GM23338 (cell line): ENCODE results near the gene EEF2K. TPM values are rescaled to one million over a fixed set of nuclear protein-coding genes. Genes with fewer than 3 reads are reported as not detected.

ENCODE experiments used
- ATAC-seq: fragments of 200-7000 bp; cut with Tn5 transposase; 3 replicates; pipeline ENCODE4 v1.9.1; 2020
- DNase-seq: peaks from one replicate; pipeline ENCODE4 v3.0.0-alpha.2; 2015; ENCODE audit warnings: low spot score
- H2AFZ ChIP-seq: fragments of 200-600 bp; sonication (generic); 2 replicates; pipeline ENCODE4 v1.8.0; 2016; ENCODE audit warnings: antibody characterized with exemption, mild to moderate bottlenecking, moderate library complexity
- H3F3A ChIP-seq: fragments of 200-600 bp; sonication (generic); replicated peaks from 2 replicates; pipeline ENCODE4 v1.8.0; 2017; ENCODE audit warnings: antibody characterized with exemption, mixed run types, low read depth
- H3K27ac ChIP-seq: fragments of 200-600 bp; sonication (generic); 2 replicates; pipeline ENCODE4 v1.6.1; 2016; ENCODE audit warnings: low read depth
- H3K27me3 ChIP-seq: fragments of 200-600 bp; sonication (generic); 2 replicates; pipeline ENCODE4 v1.8.0; 2016; ENCODE audit warnings: mild to moderate bottlenecking, mixed run types, moderate library complexity; ENCODE audit not compliant: insufficient read depth
- H3K36me3 ChIP-seq: fragments of 200-600 bp; sonication (generic); 2 replicates; pipeline ENCODE4 v1.8.0; 2016; ENCODE audit warnings: mild to moderate bottlenecking; ENCODE audit not compliant: insufficient read depth
- H3K4me1 ChIP-seq: fragments of 200-600 bp; sonication (generic); 2 replicates; pipeline ENCODE4 v1.8.0; 2016; ENCODE audit warnings: mild to moderate bottlenecking, moderate library complexity; ENCODE audit not compliant: insufficient read depth
- H3K4me2 ChIP-seq: fragments of 200-600 bp; sonication (generic); 2 replicates; pipeline ENCODE4 v1.7.1; 2017; ENCODE audit warnings: mixed run types
- H3K4me3 ChIP-seq: fragments of 200-600 bp; sonication (generic); 2 replicates; pipeline ENCODE4 v1.6.1; 2016; ENCODE audit warnings: mixed run types
- H3K79me2 ChIP-seq: fragments of 200-600 bp; sonication (generic); replicated peaks from 2 replicates; pipeline ENCODE4 v1.8.0; 2017; ENCODE audit warnings: mild to moderate bottlenecking; ENCODE audit not compliant: insufficient read depth
- H3K9me2 ChIP-seq: fragments of 200-600 bp; sonication (generic); 2 replicates; pipeline ENCODE4 v1.8.0; 2017; ENCODE audit not compliant: insufficient read depth
- H4K20me1 ChIP-seq: fragments of 200-600 bp; sonication (generic); replicated peaks from 2 replicates; pipeline ENCODE4 v1.8.0; 2017; ENCODE audit warnings: mild to moderate bottlenecking; ENCODE audit not compliant: insufficient read depth
- H3K27ac Mint-ChIP-seq: 2 replicates; pipeline ENCODE4 v1.8.0; 2020; ENCODE audit warnings: inconsistent platforms, mild to moderate bottlenecking, moderate library complexity, mixed read lengths
- H3K27me3 Mint-ChIP-seq: 3 replicates; pipeline ENCODE4 v1.8.0; 2022; ENCODE audit warnings: low read depth, mild to moderate bottlenecking, moderate library complexity, mixed read lengths, inconsistent platforms; ENCODE audit not compliant: insufficient read depth, poor library complexity
- H3K36me3 Mint-ChIP-seq: 3 replicates; pipeline ENCODE4 v1.8.0; 2021; ENCODE audit warnings: low read depth, mild to moderate bottlenecking, inconsistent platforms, moderate library complexity, mixed read lengths
- H3K4me1 Mint-ChIP-seq: 3 replicates; pipeline ENCODE4 v1.8.0; 2020; ENCODE audit warnings: mild to moderate bottlenecking, inconsistent platforms, mixed read lengths
- H3K4me3 Mint-ChIP-seq: 3 replicates; pipeline ENCODE4 v1.8.0; 2021; ENCODE audit warnings: moderate library complexity, mild to moderate bottlenecking, inconsistent platforms, mixed read lengths
- H3K9me3 Mint-ChIP-seq: 3 replicates; pipeline ENCODE4 v1.8.0; 2020; ENCODE audit warnings: moderate library complexity, mild to moderate bottlenecking, inconsistent platforms, mixed read lengths
- CREB1 ChIP-seq: fragments of 250-450 bp; sonication (Bioruptor Pico); IDR thresholded peaks from 2 replicates; pipeline ENCODE4 v1.5.0; 2020; ENCODE audit warnings: low read depth, mild to moderate bottlenecking, moderate library complexity
- EZH2 ChIP-seq: fragments of 200-600 bp; sonication (generic); IDR thresholded peaks from one replicate; pipeline ENCODE4 v1.8.0; 2017; ENCODE audit warnings: antibody characterized with exemption, mild to moderate bottlenecking, low read depth; ENCODE audit not compliant: unreplicated experiment
- EZH2phosphoT487 ChIP-seq: fragments of 200-600 bp; sonication (generic); IDR thresholded peaks from one replicate; pipeline ENCODE4 v1.8.1; 2018; ENCODE audit warnings: antibody characterized with exemption; ENCODE audit not compliant: unreplicated experiment
- JUNB ChIP-seq: IDR thresholded peaks from one replicate; pipeline ENCODE4 v1.6.1; 2016; ENCODE audit warnings: antibody characterized with exemption; ENCODE audit not compliant: unreplicated experiment
- NANOG ChIP-seq: IDR thresholded peaks from 2 replicates; pipeline ENCODE4 v1.6.1; 2016; ENCODE audit warnings: antibody characterized with exemption, borderline replicate concordance
- POLR2AphosphoS5 ChIP-seq: IDR thresholded peaks from 2 replicates; pipeline ENCODE4 v1.6.1; 2016; ENCODE audit warnings: antibody characterized with exemption, low read depth
- STAT1 ChIP-seq: IDR thresholded peaks from one replicate; pipeline ENCODE4 v1.6.1; 2016; ENCODE audit warnings: antibody characterized with exemption; ENCODE audit not compliant: unreplicated experiment
- ZNF331 ChIP-seq: fragments of 250-450 bp; sonication (Bioruptor Pico); IDR thresholded peaks from 2 replicates; pipeline ENCODE4 v1.5.0; 2020; ENCODE audit warnings: low read depth, mild to moderate bottlenecking, moderate library complexity
- polyA plus RNA-seq: library from polyadenylated mRNA; unstranded; fragments of >200 nt; fragmentation: Nextera tagmentation; extraction: Ambion mirVana; gene quantifications from 2 replicates; pipeline ENCODE4 v1.2.1, GENCODE V29; 2016
- total RNA-seq: library from RNA; depleted of rRNA; stranded (reverse); fragments of >200 nt; shearing (Covaris generic); gene quantifications from 2 replicates; pipeline ENCODE4 v1.2.3, GENCODE V29; 2014
- TF ChIP-seq, protein P1 (sequence below): IDR thresholded peaks from 2 replicates; pipeline ENCODE4 v1.6.1; 2016; ENCODE audit warnings: antibody characterized with exemption
- TF ChIP-seq, protein P2 (sequence below), 2 experiments: fragments of 200-600 bp in 1 of 2; sonication (generic) in 1 of 2; conservative IDR thresholded peaks; 2 replicates each; pipeline versions ENCODE4 v1.5.1 to v1.6.1; 2016 to 2017; ENCODE audit warnings: antibody characterized with exemption in 2 of 2, low read depth in 2 of 2, mild to moderate bottlenecking in 2 of 2, moderate library complexity in 1 of 2
- TF ChIP-seq, protein P3 (sequence below): fragments of 250-450 bp; sonication (Bioruptor Pico); IDR thresholded peaks from 2 replicates; pipeline ENCODE4 v1.5.0; 2020; ENCODE audit warnings: mild to moderate bottlenecking, moderate library complexity

EEF2K gene
- total and polyA plus RNA-seq, 2 experiments from 2014 or later = 5.4 to 23.9 TPM

DNA sequence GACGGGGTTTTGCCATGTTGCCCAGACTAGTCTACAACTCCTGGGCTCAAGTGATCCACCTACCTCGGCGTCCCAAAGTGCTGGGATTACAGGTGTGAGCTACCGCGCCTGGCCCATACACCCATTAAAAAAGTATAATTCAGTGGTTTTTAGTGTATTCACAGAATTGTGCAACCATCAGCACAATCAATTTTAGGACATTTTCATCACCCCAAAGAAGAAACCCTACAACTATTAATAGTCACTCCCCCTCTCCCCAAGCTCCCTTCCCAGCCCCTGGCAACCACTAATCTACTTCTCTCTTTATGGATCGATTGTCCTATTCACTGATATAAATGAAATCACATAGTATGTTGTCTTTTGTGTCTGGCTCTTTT, 3.8 kb upstream of the EEF2K start (continued):
- TF ChIP-seq, protein P1, sequence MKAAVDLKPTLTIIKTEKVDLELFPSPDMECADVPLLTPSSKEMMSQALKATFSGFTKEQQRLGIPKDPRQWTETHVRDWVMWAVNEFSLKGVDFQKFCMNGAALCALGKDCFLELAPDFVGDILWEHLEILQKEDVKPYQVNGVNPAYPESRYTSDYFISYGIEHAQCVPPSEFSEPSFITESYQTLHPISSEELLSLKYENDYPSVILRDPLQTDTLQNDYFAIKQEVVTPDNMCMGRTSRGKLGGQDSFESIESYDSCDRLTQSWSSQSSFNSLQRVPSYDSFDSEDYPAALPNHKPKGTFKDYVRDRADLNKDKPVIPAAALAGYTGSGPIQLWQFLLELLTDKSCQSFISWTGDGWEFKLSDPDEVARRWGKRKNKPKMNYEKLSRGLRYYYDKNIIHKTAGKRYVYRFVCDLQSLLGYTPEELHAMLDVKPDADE = no peak
- TF ChIP-seq, protein P2, sequence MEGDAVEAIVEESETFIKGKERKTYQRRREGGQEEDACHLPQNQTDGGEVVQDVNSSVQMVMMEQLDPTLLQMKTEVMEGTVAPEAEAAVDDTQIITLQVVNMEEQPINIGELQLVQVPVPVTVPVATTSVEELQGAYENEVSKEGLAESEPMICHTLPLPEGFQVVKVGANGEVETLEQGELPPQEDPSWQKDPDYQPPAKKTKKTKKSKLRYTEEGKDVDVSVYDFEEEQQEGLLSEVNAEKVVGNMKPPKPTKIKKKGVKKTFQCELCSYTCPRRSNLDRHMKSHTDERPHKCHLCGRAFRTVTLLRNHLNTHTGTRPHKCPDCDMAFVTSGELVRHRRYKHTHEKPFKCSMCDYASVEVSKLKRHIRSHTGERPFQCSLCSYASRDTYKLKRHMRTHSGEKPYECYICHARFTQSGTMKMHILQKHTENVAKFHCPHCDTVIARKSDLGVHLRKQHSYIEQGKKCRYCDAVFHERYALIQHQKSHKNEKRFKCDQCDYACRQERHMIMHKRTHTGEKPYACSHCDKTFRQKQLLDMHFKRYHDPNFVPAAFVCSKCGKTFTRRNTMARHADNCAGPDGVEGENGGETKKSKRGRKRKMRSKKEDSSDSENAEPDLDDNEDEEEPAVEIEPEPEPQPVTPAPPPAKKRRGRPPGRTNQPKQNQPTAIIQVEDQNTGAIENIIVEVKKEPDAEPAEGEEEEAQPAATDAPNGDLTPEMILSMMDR (conservative IDR thresholded peaks at IDR 0.05; ENCODE audit: low read depth in 2 of 2) = no peak
- no peak for TF ChIP-seq CREB1 (CRISPR knock-in tag)
- TF ChIP-seq JUNB = no peak
- TF ChIP-seq STAT1 = no peak
- TF ChIP-seq ZNF331 (CRISPR knock-in tag) = no peak
- no peak for TF ChIP-seq POLR2AphosphoS5

DNA sequence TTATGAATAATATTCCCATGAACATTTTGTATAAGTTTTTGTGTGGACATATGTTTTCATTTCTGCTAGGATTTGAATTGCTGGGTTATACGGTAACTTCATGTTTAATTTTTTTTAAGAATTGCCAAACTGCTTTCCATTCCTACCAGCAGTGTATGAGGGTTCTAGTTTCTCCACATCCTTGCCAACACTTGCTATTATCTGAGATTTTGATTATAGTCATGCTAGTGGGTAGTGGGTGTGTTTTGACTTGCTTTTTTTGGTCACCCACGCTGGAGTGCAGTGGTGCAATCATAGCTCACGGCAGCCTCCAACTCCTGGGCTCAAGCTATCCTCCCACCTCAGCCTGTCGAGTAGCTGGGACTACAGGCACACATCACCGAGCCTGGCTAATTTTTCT, 3.0 kb upstream of the EEF2K start:
- Histone ChIP-seq H3F3A (peaks cover 24% of the 10 kb centered on the region), H4K20me1 (peaks cover 9% of the 10 kb centered on the region), H3K36me3 (no peaks in the 10 kb centered on the region), H3K27me3 (no peaks in the 10 kb centered on the region), H3K27ac (no peak overlapping the region), H3K4me3 (no peak overlapping the region), H2AFZ (no peak overlapping the region), H3K9me2 (no peaks in the 10 kb centered on the region), H3K4me2 (no peak overlapping the region), H3K4me1 (peaks cover 20% of the 10 kb centered on the region; the same call in 1 of the 2 replicates), H3K79me2 (peaks cover 15% of the 10 kb centered on the region)
- ATAC-seq = no peak
- Mint-ChIP-seq H3K36me3 (peaks cover 3% of the 10 kb centered on the region; the same call in 1 of the 3 replicates), H3K4me1 (peaks cover 14% of the 10 kb centered on the region), H3K4me3 (no peak overlapping the region), H3K27me3 (peaks cover 10% of the 10 kb centered on the region), H3K27ac (no peak overlapping the region), H3K9me3 (no peaks in the 10 kb centered on the region; the same call in 2 of the 3 replicates)
- DNase-seq = no peak
- TF ChIP-seq, protein P2 (conservative IDR thresholded peaks at IDR 0.05; ENCODE audit: low read depth in 2 of 2) = no peak
- TF ChIP-seq ZNF331 (CRISPR knock-in tag) (no peak), CREB1 (CRISPR knock-in tag) (no peak), NANOG (no peak), EZH2 (no peak), JUNB (no peak), EZH2phosphoT487 (no peak), POLR2AphosphoS5 (no peak)
- TF ChIP-seq, protein P3, sequence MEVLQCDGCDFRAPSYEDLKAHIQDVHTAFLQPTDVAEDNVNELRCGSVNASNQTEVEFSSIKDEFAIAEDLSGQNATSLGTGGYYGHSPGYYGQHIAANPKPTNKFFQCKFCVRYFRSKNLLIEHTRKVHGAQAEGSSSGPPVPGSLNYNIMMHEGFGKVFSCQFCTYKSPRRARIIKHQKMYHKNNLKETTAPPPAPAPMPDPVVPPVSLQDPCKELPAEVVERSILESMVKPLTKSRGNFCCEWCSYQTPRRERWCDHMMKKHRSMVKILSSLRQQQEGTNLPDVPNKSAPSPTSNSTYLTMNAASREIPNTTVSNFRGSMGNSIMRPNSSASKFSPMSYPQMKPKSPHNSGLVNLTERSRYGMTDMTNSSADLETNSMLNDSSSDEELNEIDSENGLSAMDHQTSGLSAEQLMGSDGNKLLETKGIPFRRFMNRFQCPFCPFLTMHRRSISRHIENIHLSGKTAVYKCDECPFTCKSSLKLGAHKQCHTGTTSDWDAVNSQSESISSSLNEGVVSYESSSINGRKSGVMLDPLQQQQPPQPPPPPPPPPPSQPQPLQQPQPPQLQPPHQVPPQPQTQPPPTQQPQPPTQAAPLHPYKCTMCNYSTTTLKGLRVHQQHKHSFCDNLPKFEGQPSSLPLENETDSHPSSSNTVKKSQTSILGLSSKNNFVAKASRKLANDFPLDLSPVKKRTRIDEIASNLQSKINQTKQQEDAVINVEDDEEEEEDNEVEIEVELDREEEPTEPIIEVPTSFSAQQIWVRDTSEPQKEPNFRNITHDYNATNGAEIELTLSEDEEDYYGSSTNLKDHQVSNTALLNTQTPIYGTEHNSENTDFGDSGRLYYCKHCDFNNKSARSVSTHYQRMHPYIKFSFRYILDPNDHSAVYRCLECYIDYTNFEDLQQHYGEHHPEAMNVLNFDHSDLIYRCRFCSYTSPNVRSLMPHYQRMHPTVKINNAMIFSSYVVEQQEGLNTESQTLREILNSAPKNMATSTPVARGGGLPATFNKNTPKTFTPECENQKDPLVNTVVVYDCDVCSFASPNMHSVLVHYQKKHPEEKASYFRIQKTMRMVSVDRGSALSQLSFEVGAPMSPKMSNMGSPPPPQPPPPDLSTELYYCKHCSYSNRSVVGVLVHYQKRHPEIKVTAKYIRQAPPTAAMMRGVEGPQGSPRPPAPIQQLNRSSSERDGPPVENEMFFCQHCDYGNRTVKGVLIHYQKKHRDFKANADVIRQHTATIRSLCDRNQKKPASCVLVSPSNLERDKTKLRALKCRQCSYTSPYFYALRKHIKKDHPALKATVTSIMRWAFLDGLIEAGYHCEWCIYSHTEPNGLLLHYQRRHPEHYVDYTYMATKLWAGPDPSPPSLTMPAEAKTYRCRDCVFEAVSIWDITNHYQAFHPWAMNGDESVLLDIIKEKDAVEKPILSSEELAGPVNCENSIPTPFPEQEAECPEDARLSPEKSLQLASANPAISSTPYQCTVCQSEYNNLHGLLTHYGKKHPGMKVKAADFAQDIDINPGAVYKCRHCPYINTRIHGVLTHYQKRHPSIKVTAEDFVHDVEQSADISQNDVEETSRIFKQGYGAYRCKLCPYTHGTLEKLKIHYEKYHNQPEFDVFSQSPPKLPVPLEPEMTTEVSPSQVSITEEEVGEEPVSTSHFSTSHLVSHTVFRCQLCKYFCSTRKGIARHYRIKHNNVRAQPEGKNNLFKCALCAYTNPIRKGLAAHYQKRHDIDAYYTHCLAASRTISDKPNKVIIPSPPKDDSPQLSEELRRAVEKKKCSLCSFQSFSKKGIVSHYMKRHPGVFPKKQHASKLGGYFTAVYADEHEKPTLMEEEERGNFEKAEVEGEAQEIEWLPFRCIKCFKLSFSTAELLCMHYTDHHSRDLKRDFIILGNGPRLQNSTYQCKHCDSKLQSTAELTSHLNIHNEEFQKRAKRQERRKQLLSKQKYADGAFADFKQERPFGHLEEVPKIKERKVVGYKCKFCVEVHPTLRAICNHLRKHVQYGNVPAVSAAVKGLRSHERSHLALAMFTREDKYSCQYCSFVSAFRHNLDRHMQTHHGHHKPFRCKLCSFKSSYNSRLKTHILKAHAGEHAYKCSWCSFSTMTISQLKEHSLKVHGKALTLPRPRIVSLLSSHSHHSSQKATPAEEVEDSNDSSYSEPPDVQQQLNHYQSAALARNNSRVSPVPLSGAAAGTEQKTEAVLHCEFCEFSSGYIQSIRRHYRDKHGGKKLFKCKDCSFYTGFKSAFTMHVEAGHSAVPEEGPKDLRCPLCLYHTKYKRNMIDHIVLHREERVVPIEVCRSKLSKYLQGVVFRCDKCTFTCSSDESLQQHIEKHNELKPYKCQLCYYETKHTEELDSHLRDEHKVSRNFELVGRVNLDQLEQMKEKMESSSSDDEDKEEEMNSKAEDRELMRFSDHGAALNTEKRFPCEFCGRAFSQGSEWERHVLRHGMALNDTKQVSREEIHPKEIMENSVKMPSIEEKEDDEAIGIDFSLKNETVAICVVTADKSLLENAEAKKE (CRISPR knock-in tag) = no peak
- TF ChIP-seq, protein P1 = no peak
